PFSK-1 (cell line): Measurements from ENCODE around the gene DGUOK.

ENCODE experiments used
- FOXP2 ChIP-seq: optimal IDR thresholded peaks from 2 replicates; pipeline ENCODE3; 2011; ENCODE audit warnings: borderline replicate concordance, control low read depth, inconsistent platforms; ENCODE audit not compliant: insufficient read depth; ENCODE audit errors: extremely low read length, extremely low read depth
- POLR2AphosphoS5 ChIP-seq: IDR thresholded peaks from 2 replicates; pipeline ENCODE4 v1.6.1; 2012; ENCODE audit warnings: low read depth, mild to moderate bottlenecking, control low read depth, low read length, moderate library complexity
- REST ChIP-seq, 2 experiments: IDR thresholded peaks; 2 replicates each; pipeline versions ENCODE4 v1.6.1 to v1.8.0; 2011 to 2012; ENCODE audit warnings: low read depth in 2 of 2, low read length in 2 of 2, control low read depth in 1 of 2, inconsistent platforms in 1 of 2, mild to moderate bottlenecking in 1 of 2, moderate library complexity in 1 of 2; ENCODE audit not compliant: insufficient read depth in 1 of 2
- SIN3A ChIP-seq: IDR thresholded peaks from 2 replicates; pipeline ENCODE4 v1.6.1; 2012; ENCODE audit warnings: mild to moderate bottlenecking, low read length, moderate library complexity, borderline replicate concordance; ENCODE audit not compliant: insufficient read depth
- TAF1 ChIP-seq: IDR thresholded peaks from 2 replicates; pipeline ENCODE4 v1.6.1; 2012; ENCODE audit warnings: low read length, control low read depth, borderline replicate concordance; ENCODE audit not compliant: insufficient read depth

- TF ChIP-seq SIN3A (no peak), POLR2AphosphoS5 (no peak), REST (IDR thresholded peaks at IDR 0.05; ENCODE audit: insufficient read depth in 1 of 2, low read depth in 2 of 2, low read length in 2 of 2) (no peak), TAF1 (no peak), FOXP2 (no peak)
These were observed 24.4 kb upstream of the DGUOK start for GRCh38 chr2:73902284-73902683.
